GM21529 (cell line): ENCODE data around the gene KASH5.
"Not testable (repeated sequence)": the region's sequence is repeated elsewhere in the genome, so short reads cannot be mapped to it uniquely, and the experiment has no call there.

Experiments
- ATAC-seq: cut with Tn5 transposase; IDR thresholded peaks from one replicate; pipeline ENCODE4 v1.9.1; 2021; ENCODE audit not compliant: unreplicated experiment

The KASH5 gene

DNA sequence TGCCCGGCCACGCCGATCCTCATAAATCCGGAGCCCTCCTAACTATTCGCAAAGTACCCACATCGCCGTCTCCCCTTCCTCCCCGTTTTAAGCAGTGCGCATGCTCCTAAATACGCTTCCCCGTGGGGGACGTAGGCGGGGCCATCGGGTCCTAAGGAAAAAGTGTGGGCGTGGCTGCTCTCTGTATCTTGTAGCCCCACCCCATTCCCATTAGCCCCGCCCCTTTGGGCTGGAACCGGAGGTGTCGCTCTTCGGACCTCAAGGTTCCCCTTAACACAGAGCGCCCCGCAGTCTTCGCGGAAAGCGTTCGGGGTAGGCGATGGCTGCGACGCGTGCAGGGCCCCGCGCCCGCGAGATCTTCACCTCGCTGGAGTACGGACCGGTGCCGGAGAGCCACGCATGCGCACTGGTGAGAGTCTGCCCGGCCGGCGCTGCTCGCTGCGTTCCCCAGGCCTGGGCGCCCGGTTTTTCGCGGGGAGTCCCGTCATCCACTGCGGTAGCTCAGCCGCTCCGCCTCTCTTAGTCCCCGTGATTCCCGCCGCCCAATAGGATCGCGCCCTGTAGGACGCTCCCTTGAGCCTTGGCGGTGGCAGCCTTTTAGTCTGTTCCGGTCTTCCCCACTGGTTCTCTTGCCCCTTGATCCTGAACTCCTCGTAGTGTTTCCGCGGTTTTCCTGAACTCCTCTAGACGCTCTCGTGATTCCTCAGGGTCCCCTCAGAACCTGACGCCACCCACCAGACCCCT, 65.1 kb downstream of the KASH5 start, which contains the start of gene ALDH16A1:
Gene ALDH16A1, plus strand, starts transcription at position 213 of the 744 bp plus-strand sequence. Its CDS starts 107 bp downstream, at position 320.
- peak; percentile 80 for ATAC-seq

DNA sequence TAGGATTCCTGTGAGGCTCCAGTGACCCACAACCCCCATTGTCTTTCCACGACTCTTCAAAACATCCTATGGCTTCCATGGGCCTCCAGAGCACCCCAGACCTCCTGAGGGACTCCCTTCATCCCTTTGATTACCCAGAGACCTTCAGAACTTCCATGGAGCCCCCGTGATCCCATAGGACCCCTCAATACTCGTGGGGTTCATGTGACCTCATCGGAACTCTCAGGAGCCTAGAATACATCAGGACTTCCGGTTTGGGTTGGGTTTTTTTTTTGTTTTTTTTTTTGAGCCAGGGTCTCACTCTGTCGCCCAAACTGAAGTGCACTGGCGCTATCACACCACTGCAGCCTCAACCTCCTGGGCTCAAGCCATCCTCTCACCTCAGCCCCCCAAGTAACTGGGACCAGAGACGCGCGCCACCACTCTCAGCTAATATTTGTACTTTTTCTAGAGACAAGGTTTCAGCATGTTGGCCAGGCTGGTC, 65.8 kb downstream of the KASH5 start:
- no peak for ATAC-seq

DNA sequence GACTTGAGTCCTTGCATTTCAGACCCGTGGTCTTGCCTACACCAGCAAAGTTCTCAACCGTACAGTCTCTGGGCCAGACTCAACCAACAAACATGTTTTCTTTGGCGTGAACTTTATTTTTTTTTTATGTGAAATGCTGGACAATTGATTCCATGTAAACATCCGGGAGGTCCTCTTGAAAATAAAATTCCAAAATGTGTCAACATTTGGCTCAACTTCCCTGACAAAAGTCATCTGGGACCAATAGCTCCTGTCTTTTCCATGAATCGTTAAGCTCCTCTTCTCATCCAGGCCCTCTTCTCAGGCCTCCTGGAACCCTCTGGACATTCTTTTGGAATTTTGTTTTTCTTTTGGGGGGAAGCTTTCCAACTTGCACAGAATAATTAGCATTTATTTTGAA, 67.7 kb downstream of the KASH5 start:
- no peak for ATAC-seq

DNA sequence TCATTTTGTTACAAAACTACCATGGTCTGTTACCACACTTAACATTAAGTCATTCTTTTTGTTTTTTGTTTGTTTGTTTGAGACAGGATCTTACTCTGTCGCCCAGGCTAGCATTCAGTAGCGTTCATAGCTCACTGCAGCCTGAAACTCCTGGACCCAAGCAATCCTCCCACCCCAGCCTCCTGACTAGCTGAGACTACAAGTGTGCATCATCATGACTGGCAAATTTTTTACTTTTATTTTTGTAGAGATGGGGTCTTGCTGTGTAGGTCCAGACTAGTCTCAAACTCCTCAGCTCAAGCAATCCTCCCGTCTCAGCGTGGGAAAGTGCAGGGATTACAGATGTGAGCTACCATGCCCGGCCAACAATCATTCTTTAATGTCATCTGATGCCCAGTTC, 68.3 kb downstream of the KASH5 start:
- ATAC-seq, result no peak

DNA sequence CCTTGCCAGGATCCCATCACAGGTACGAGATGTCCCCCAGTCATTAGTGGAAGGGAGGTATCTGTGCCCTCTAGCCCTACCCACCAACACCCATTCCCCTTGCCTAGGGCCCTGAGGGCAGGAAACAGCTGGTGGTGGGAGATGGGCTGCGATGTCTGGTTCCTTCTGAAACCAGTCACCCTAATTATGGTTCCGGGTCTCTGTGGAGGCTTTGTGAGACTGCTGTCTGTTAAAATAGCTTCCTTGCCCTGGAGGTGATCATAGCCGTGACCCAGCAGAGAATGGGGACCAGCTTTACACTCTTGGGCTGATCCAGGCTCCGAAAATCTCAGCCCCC, 70.5 kb downstream of the KASH5 start:
- no peak for ATAC-seq

DNA sequence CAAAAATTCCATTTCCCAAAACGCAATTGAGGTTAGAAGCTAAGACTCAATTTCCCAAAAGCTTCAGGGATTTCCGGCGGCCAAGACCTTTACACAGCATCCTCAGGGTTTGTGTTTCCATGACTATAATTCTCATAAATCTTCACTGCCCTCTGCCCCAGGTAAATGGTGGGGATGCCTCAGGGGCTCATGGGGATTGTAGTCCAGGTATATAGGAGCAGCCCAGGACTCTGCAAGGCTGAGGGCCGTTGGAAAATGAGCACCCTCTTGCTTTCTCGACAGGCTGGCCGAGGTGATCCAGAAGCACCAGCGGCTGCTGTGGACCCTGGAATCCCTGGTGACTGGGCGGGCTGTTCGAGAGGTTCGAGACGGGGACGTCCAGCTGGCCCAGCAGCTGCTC, 71.3 kb downstream of the KASH5 start:
- no peak for ATAC-seq

DNA sequence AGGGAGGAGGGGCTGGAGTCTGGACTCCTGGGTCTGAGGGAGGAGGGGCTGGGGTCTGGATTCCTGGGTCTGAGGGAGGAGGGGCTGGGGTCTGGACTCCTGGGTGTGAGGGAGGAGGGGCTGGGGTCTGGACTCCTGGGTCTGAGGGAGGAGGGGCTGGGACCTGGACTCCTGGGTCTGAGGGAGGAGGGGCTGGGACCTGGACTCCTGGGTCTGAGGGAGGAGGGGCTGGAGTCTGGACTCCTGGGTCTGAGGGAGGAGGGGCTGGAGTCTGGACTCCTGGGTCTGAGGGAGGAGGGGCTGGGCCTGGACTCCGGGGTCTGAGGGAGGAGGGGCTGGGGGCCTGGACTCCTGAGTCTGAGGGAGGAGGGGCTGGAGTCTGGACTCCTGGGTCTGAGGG, 73.1 kb downstream of the KASH5 start:
- ATAC-seq, result not testable (repeated sequence)

DNA sequence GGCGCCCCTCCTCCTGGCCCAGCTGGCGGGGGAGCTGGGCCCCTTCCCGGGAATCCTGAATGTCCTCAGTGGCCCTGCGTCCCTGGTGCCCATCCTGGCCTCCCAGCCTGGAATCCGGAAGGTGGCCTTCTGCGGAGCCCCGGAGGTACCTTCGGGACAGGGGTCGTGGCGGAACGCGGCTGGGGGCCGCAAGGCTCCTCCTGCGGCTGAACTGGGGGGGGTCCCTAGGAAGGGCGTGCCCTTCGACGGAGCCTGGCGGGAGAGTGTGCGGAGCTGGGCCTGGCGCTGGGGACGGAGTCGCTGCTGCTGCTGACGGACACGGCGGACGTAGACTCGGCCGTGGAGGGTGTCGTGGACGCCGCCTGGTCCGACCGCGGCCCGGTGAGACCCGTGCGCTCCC, 73.6 kb downstream of the KASH5 start:
- ATAC-seq, result no peak

DNA sequence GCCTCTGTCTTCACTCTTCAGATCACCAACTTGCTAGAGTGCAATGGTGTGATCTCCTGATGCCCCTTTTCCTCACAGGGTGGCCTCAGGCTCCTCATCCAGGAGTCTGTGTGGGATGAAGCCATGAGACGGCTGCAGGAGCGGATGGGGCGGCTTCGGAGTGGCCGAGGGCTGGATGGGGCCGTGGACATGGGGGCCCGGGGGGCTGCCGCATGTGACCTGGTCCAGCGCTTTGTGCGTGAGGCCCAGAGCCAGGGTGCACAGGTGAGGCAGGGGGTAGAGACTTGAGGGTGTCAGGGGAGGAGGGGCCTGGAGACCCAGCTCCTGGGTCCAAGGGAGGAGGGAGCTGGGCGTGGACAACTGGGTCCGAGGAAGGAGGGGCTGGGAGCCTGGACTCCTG, 74.4 kb downstream of the KASH5 start:
- ATAC-seq, result no peak

DNA sequence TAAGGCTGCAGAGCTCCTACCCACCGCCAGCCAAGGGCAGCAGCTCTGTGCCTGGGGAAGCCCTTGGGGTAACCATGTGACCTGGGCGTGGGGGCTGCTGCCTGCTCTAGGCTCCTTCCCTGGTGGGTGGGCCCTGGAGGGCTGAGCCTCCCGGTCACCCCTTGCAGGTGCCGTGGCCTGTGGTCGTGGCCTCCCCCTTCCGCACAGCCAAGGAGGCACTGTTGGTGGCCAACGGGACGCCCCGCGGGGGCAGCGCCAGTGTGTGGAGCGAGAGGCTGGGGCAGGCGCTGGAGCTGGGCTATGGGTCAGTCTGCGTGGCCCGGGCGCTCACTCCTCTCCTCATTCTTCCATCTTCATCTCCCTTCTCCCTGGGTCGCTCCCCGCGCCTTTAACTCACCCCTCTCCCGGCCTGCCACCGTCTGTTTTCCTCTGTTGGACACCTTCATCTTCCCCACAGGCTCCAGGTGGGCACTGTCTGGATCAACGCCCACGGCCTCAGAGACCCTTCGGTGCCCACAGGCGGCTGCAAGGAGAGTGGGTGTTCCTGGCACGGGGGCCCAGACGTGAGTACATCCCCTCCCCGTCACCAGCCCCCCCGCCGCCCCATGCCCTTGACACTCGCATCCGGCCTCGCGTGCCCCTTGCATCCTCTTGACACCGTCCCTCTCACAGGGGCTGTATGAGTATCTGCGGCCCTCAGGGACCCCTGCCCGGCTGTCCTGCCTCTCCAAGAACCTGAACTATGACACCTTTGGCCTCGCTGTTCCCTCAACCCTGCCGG, 76.1 kb downstream of the KASH5 start:
- ATAC-seq, result no peak

DNA sequence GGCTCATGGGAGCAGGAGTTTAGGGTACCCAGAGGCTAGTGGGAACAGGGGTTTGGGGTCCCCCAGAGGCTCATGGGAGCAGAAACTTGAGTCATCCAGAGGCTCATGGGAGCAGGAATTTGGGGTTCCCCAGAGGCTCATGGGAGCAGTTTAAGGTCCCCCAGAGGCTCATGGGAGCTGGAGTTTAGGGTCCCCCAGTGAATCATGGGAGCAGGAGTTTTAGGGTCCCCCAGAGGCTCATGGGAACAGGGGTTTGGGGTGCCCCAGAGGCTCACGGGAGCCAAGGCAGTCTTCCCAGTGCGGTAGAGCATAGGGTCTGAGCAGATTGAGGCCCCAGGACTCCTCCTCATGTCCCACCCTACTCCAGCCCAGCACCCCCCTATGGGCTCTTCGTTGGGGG, 77.3 kb downstream of the KASH5 start:
- ATAC-seq, result no peak
